DND-41 (cell line): ENCODE results near the gene MAB21L3.

Experiments used
- EZH2 ChIP-seq: IDR thresholded peaks from 3 replicates; pipeline ENCODE4 v1.6.1; 2012; ENCODE audit warnings: borderline replicate concordance, low read depth, mild to moderate bottlenecking, moderate library complexity, low read length, inconsistent platforms; ENCODE audit not compliant: severe bottlenecking
- TF ChIP-seq, protein P1 (sequence below): IDR thresholded peaks from 2 replicates; pipeline ENCODE4 v1.5.1; 2012; ENCODE audit warnings: borderline replicate concordance, low read length, moderate library complexity, mild to moderate bottlenecking; ENCODE audit not compliant: poor library complexity, severe bottlenecking; ENCODE audit errors: extremely low read depth

GRCh38 chr1:116127848-116128540, 16.8 kb downstream of the MAB21L3 start:
- TF ChIP-seq, protein P1, sequence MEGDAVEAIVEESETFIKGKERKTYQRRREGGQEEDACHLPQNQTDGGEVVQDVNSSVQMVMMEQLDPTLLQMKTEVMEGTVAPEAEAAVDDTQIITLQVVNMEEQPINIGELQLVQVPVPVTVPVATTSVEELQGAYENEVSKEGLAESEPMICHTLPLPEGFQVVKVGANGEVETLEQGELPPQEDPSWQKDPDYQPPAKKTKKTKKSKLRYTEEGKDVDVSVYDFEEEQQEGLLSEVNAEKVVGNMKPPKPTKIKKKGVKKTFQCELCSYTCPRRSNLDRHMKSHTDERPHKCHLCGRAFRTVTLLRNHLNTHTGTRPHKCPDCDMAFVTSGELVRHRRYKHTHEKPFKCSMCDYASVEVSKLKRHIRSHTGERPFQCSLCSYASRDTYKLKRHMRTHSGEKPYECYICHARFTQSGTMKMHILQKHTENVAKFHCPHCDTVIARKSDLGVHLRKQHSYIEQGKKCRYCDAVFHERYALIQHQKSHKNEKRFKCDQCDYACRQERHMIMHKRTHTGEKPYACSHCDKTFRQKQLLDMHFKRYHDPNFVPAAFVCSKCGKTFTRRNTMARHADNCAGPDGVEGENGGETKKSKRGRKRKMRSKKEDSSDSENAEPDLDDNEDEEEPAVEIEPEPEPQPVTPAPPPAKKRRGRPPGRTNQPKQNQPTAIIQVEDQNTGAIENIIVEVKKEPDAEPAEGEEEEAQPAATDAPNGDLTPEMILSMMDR: no peak
- TF ChIP-seq EZH2: no peak
